Measurements from ENCODE around the gene SLC35A3.

DNA sequence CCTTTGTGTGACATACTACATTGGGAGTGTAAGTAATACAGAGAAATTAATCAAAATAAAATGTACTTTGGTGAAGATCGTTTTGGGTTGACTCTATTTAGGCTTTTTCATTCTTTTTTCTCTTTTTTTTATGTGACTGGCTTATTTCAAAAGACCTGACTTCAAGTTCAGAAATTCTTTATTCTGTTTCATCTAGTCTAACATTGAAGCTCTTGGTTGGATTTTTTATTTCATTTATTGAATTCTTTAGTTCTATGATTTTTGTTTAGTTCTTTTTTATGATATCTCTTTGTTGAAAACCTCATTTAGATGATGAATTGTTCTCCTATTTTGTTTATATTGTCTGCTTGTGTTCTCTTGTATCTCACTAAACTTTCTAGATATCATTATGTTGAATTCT is 35.6 kb downstream of the SLC35A3 start:
- TF ChIP-seq, protein P1, sequence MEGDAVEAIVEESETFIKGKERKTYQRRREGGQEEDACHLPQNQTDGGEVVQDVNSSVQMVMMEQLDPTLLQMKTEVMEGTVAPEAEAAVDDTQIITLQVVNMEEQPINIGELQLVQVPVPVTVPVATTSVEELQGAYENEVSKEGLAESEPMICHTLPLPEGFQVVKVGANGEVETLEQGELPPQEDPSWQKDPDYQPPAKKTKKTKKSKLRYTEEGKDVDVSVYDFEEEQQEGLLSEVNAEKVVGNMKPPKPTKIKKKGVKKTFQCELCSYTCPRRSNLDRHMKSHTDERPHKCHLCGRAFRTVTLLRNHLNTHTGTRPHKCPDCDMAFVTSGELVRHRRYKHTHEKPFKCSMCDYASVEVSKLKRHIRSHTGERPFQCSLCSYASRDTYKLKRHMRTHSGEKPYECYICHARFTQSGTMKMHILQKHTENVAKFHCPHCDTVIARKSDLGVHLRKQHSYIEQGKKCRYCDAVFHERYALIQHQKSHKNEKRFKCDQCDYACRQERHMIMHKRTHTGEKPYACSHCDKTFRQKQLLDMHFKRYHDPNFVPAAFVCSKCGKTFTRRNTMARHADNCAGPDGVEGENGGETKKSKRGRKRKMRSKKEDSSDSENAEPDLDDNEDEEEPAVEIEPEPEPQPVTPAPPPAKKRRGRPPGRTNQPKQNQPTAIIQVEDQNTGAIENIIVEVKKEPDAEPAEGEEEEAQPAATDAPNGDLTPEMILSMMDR (IDR thresholded peaks at IDR 0.05), result no peak
- no peak for TF ChIP-seq POLR2A (IDR thresholded peaks at IDR 0.05)

Data from testis (tissue), 2 donors.